ENCODE measurements around the gene NUFIP1.
A peak's percentile ranks its signal among the peaks of the same experiment; 100 is the strongest.

NUFIP1 gene

DNA sequence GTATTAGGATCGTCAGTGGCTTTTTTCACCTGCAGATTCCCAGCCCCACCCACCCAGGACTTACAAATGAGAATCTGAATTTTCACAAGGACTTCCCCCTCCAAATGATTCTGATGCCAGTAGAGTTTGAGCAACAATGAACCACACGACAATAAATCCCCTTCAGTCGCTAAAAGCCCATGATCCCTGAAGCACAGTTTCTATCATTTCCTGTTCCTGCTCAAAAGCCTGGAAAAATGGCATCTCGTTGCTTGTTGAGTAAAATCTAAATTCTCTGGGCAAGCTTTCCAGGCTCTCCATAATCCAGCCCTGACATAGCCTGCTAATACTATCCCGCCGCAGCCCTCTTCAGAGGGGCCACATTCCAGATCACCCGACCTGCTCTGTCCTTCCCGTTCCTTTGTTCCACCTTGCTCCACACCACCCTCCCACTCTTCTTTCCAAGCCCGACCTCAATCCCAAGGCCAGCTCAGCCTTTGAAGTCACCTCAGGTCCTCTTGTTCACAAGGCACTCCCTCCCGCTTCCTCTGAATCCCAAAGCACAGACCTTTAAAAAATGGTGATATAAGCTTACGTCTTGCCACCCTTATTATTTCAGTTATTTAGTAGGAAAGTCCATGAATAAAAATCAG, 67.9 kb downstream of the NUFIP1 start:
- DNase-seq (ENCODE audit: low read depth in 2 of 2) = no peak
- no peak overlapping the region for H3K4me3 ChIP-seq (replicated peaks in 1 of 2; ENCODE audit: low read depth in 2 of 2, low read length in 2 of 2)
- TF ChIP-seq, protein P1, sequence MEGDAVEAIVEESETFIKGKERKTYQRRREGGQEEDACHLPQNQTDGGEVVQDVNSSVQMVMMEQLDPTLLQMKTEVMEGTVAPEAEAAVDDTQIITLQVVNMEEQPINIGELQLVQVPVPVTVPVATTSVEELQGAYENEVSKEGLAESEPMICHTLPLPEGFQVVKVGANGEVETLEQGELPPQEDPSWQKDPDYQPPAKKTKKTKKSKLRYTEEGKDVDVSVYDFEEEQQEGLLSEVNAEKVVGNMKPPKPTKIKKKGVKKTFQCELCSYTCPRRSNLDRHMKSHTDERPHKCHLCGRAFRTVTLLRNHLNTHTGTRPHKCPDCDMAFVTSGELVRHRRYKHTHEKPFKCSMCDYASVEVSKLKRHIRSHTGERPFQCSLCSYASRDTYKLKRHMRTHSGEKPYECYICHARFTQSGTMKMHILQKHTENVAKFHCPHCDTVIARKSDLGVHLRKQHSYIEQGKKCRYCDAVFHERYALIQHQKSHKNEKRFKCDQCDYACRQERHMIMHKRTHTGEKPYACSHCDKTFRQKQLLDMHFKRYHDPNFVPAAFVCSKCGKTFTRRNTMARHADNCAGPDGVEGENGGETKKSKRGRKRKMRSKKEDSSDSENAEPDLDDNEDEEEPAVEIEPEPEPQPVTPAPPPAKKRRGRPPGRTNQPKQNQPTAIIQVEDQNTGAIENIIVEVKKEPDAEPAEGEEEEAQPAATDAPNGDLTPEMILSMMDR (IDR thresholded peaks at IDR 0.05; ENCODE audit: low read depth, low read length) = no peak

DNA sequence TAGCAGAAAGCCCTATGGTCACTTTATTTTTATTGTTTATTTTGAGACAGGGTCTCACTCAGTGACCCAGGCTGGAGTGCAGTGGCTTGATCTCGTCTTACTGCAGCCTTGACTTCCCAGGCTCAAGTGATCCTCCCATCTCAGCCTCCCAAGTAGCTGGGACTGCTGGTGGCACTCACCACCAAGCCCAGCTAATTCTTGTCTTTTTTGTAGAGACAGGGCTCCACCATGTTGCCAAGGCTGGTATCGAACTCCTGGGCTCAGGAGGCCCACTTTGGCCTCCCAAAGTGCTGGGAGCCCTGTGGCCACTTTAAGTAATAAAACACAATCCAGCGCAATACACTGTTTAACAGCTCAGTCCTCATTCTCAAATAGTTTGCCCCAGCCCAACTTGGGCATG, 69.3 kb downstream of the NUFIP1 start:
- H3K4me3 ChIP-seq (replicated peaks in 1 of 2; ENCODE audit: low read depth in 2 of 2, low read length in 2 of 2) = no peak overlapping the region
- TF ChIP-seq, protein P1 (IDR thresholded peaks at IDR 0.05; ENCODE audit: low read depth, low read length) = no peak
- no peak for DNase-seq (ENCODE audit: low read depth in 2 of 2)

- no peak for DNase-seq (ENCODE audit: low read depth in 2 of 2)
- TF ChIP-seq, protein P1 (IDR thresholded peaks at IDR 0.05; ENCODE audit: low read depth, low read length) = no peak
- H3K4me3 ChIP-seq (replicated peaks in 1 of 2; ENCODE audit: low read depth in 2 of 2, low read length in 2 of 2) = peak overlapping the region in 1 of 2 donors; percentile 47
Observed at GRCh38 chr13:44919104-44919804, 70.0 kb downstream of the NUFIP1 start.

DNA sequence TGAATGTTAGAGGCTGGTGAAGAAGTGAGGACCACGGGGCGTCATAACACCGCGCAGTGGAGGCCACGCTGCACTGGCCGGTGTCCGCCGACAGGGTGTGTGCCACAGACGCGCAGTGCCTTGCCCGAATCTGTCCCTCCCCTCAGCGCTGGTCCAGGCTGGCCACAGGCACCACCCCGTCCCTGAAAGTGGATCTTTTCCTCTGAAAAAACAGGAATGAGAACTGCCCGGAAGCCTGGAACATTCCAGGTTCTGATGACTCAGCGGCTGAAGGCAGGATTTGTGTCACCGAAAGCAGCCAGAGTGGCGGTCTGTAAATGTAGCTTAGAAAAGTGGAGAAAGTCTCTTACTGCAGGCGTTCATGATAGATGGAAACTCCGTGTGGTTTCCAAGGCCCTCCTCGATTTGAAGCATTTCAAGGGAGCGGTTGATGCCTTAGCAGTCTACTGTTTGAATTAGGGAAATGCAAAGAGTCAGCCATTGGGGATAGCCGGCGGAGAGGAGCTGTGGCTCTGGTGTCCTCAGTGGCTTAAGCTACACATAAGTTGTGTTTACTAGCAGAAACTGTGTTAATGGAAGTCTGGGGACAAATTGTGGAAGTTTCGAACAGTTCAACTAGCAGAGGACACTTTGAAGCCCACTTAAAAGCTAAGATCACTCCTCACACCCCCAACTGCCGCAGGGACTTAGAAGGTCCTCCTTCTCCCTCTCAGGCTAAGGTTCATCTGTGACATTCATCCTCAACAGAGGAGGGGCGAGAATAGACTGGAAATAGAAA, 70.8 kb downstream of the NUFIP1 start:
- TF ChIP-seq, protein P1 (IDR thresholded peaks at IDR 0.05; ENCODE audit: low read depth, low read length) = peak; percentile 77
- peak overlapping the region; percentile 37 to 47 for H3K4me3 ChIP-seq (replicated peaks in 1 of 2; ENCODE audit: low read depth in 2 of 2, low read length in 2 of 2)
- peak; percentile 95 to 98 for DNase-seq (ENCODE audit: low read depth in 2 of 2)

DNA sequence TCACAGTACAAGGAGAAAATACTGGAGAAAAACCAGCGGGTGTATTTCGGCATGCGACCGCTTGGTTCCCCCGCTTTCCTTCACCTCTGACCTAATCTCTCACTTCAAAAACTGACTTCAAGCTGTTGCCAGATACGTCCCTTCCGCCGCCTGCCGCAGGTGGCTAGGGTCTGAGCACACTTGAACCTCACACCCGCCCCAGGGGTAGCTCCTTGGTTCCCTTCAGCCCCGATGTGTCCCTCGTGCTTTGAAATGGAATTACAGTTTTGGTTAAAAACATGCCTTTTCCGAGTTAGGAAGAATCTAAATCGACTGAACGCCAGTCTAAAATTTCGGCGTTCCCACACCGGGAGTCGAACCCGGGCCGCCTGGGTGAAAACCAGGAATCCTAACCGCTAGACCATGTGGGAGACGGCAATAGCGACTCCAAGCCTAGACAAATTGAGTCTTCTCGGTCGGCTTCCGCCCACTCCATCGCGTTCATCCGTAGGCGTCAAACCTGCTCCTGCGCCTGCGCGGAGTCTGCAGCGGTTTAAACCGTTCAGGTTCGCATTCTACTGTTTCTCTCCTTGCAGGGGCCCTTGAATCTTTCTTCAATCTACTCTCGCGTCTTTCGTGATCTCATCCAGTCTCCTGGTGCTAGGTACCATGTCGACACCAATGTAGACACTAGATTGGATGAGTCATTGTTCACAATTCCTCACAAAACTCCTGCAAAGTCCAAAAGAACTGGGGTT, 71.5 kb downstream of the NUFIP1 start:
- DNase-seq (ENCODE audit: low read depth in 2 of 2) = peak; percentile 97 to 99
- TF ChIP-seq, protein P1 (IDR thresholded peaks at IDR 0.05; ENCODE audit: low read depth, low read length) = peak; percentile 55
- peak overlapping the region; percentile 37 to 47 for H3K4me3 ChIP-seq (replicated peaks in 1 of 2; ENCODE audit: low read depth in 2 of 2, low read length in 2 of 2)

- DNase-seq (ENCODE audit: low read depth in 2 of 2) = no peak
- TF ChIP-seq, protein P1 (IDR thresholded peaks at IDR 0.05; ENCODE audit: low read depth, low read length) = no peak
Observed at GRCh38 chr13:44912278-44913016, 76.8 kb downstream of the NUFIP1 start.

More at GRCh38 chr13:44912278-44913016, 76.8 kb downstream of the NUFIP1 start:
- no peak overlapping the region for H3K4me3 ChIP-seq (replicated peaks in 1 of 2; ENCODE audit: low read depth in 2 of 2, low read length in 2 of 2)
